ENCODE results near the gene IP6K3.

The IP6K3 gene

GRCh38 chr6:33702345-33702977, 44.2 kb downstream of the IP6K3 start:
- ChIA-PET CTCF (interaction anchor here (1.0 to 10.5 kb wide), 8 partner anchors 8 to 115 kb away, joined by 3 to 231 read pairs (median 18); partner anchors contain the start of genes BAK1, ITPR3 and UQCC2), POLR2A (no interaction called here)
- no peak for DNase-seq (ENCODE audit: extremely low spot score)
- TF ChIP-seq CTCF (IDR thresholded peaks at IDR 0.05; ENCODE audit: control extremely low read depth, extremely low read depth, low read depth, missing control alignments), result peak; percentile 27

DNA sequence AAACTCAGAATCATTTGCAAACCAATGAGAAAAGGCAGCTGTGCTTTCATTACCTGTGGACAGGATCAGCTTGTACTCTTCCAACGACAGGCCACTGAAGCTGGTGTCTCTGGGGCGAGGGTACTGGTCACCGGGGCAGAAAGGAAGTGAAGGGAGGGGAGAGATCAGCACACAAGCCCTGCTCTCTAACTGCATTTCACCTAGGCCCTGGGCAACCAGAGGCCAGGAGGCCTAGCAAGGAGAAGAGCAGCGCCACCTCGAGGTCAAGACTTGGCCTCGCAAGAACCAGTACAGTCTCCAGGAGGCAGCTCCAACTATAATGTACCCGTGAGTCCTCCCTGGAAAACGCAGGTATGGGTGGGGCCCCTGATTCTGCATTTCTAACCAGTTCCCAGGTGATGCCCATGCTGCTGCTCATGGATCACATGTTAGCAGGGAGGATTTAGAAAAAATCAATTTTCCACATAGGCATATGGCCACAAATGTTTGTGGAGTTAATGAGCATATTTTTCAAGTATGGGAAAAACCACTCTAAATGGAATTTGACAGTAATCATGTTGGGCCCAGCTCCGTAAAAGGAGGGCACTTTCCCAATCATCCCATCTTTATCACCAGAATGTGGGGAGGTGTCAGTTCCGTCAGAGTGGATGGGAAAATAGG, 46.2 kb downstream of the IP6K3 start:
- POLR2A ChIA-PET, result interaction anchor here (2.3 kb wide), 1 partner anchor 11 kb away, joined by 6 read pairs; the partner anchor contains the start of gene UQCC2

DNA sequence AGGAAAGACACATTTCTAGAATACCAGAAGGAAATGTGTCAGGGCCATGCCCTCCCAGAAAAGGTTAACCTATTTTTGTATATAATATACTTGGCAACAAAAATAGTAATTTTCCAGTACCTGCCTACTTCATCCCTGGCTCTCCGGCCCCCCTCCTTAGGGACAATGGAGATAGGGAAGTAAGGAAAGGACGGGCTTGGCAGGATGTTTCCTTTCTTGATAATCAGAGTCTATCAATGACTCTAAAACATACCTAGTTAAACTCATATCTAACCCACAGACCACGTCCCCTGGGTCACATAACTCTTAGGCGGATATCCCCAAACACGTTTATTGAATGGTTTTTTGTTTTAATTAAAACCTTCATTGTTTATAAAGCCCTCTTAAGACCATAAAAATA, 47.0 kb downstream of the IP6K3 start:
- CTCF ChIA-PET, result interaction anchor here (0.7 to 10.5 kb wide), 24 partner anchors 8 to 528 kb away, joined by 3 to 231 read pairs (median 7); partner anchors contain the start of genes BAK1, ITPR3, UQCC2 and ZBTB22
- DNase-seq (ENCODE audit: extremely low spot score), result no peak
- POLR2A ChIA-PET, result interaction anchor here (2.3 kb wide), 1 partner anchor 11 kb away, joined by 6 read pairs; the partner anchor contains the start of gene UQCC2
- no peak for TF ChIP-seq CTCF (IDR thresholded peaks at IDR 0.05; ENCODE audit: control extremely low read depth, extremely low read depth, low read depth, missing control alignments)

More for the DNA sequence above, 46.2 kb downstream of the IP6K3 start:
- CTCF ChIA-PET, result interaction anchor here (0.7 to 10.5 kb wide), 41 partner anchors 9 to 527 kb away, joined by 3 to 231 read pairs (median 5); partner anchors contain the start of genes BAK1, ITPR3, PFDN6 and UQCC2
- DNase-seq (ENCODE audit: extremely low spot score), result peak; percentile 77
- TF ChIP-seq CTCF (IDR thresholded peaks at IDR 0.05; ENCODE audit: control extremely low read depth, extremely low read depth, low read depth, missing control alignments), result peak; percentile 82

DNA sequence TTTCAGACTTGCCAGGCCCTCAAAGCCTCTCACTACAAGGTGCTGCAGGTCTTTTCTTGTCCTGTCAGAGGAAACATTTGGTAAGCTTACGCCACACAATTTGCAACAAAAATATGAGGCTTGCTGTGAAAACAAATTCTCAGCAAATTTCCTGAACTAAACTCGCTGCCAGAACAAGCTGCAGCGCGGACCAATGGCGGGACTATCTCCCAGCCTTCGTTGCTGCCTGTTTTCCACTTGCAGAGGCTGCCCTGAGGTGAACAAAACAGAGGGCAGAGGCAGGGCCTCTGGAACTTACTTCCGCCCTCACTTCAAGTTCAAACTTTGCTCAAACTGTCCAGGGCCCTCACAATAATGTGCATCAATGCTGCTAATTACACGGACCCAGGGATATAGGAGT, 47.6 kb downstream of the IP6K3 start:
- ChIA-PET CTCF (interaction anchor here (1.1 to 3.0 kb wide), 3 partner anchors 12 to 114 kb away, joined by 3 to 10 read pairs (median 3); partner anchors contain the start of gene UQCC2), POLR2A (no interaction called here)
- DNase-seq (ENCODE audit: extremely low spot score), result no peak
- TF ChIP-seq CTCF (IDR thresholded peaks at IDR 0.05; ENCODE audit: control extremely low read depth, extremely low read depth, low read depth, missing control alignments), result no peak

DNA sequence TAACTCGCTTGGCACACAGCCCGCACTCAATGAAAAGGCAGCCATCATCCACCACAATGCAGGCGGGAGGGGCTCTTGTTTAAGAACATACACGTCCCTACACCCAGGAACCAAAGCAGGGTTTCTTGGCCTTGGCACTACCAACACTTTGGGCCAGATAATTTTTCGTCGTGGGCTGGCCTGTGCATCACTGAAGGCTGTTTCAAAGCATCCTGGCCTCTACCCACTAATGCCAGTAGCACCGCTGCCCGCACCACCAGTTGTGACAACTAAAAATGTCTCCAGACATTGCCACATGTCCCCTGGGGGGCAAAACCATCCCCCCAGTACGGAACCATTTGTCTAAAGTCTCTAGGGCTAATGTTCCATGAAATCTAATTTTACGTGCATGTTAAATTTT, 48.2 kb downstream of the IP6K3 start:
- CTCF ChIA-PET, result interaction anchor here (1.1 to 3.0 kb wide), 3 partner anchors 13 to 114 kb away, joined by 3 to 10 read pairs (median 3); partner anchors contain the start of gene UQCC2
- no peak for DNase-seq (ENCODE audit: extremely low spot score)
- POLR2A ChIA-PET, result no interaction called here
- TF ChIP-seq CTCF (IDR thresholded peaks at IDR 0.05; ENCODE audit: control extremely low read depth, extremely low read depth, low read depth, missing control alignments), result no peak

- CTCF ChIA-PET, result interaction anchor here (0.7 to 3.0 kb wide), 6 partner anchors 13 to 113 kb away, joined by 3 to 10 read pairs (median 4); partner anchors contain the start of genes ITPR3 and UQCC2
- no peak for TF ChIP-seq CTCF (IDR thresholded peaks at IDR 0.05; ENCODE audit: control extremely low read depth, extremely low read depth, low read depth, missing control alignments)
- POLR2A ChIA-PET, result no interaction called here
- DNase-seq (ENCODE audit: extremely low spot score), result no peak
These were observed 48.9 kb downstream of the IP6K3 start for GRCh38 chr6:33697845-33698244.
